Skeletal muscle satellite cell (primary cell): ENCODE results near the gene PHOSPHO1.

ENCODE experiments used
- H3K27me3 ChIP-seq: 2 replicates; pipeline ENCODE4 v1.7.0; 2013; ENCODE audit warnings: low read length; ENCODE audit not compliant: control insufficient read depth, insufficient read depth
- H3K36me3 ChIP-seq: 2 replicates; pipeline ENCODE4 v1.7.0; 2013; ENCODE audit warnings: mild to moderate bottlenecking, control low read depth, low read length; ENCODE audit not compliant: insufficient read depth
- H3K4me1 ChIP-seq: 2 replicates; pipeline ENCODE4 v1.7.0; 2013; ENCODE audit warnings: low read length; ENCODE audit not compliant: control insufficient read depth, insufficient read depth
- H3K4me2 ChIP-seq: 2 replicates; pipeline ENCODE4 v1.7.0; 2013; ENCODE audit warnings: mild to moderate bottlenecking, low read length
- H3K4me3 ChIP-seq: 2 replicates; pipeline ENCODE4 v1.7.0; 2013; ENCODE audit warnings: low read length
- H3K9ac ChIP-seq: 2 replicates; pipeline ENCODE4 v1.7.0; 2013; ENCODE audit warnings: mild to moderate bottlenecking, low read depth, low read length, moderate library complexity
- H3K9me3 ChIP-seq: replicated peaks from 2 replicates; pipeline ENCODE4 v1.7.0; 2013; ENCODE audit warnings: mild to moderate bottlenecking, control low read depth, low read length

Gene PHOSPHO1

DNA sequence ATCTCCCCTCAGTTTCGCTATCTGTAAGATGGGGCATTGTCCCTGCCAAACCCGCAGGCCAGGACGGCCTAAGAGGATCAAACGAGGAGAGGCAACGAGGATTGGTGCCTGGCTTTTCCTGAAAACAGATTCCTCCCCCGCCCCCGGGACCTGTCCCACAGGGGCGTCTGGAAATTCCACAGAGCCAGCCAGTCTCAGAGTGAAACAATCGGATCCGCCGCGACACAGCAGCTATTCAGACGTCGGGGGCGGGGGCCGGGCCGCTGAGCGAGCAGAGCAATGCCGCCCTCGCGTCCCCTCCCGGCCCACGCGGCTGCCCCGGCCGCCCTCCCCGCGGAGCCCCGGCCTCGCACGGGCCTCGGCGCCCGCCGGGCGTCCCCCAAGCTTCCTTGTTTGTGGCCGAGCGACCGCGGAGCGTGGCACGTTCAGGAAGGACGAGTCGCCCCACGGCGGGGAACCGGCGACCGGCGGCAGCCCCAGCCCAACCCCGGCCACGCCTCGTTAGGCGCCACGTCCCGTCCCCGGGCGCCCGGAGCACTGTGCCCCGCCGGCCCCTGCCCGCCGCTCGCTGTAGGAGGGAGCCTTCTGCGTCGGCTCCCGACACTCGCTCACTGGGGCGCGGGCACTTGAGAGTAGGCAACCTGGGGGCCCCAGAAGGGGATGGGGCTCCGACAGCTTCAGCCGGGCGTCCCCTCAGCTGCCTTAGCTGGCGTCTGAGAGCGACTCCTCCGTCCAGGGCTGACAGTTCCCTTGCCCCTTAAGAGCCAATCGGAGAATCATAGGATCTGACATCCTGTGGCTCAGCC lies 29.6 kb upstream of the PHOSPHO1 start:
- Histone ChIP-seq H3K9me3 (no peaks in the 10 kb centered on the region), H3K4me2 (peak overlapping the region; percentile 84), H3K27me3 (peaks cover 4% of the 10 kb centered on the region), H3K4me1 (peaks cover 16% of the 10 kb centered on the region), H3K4me3 (peak overlapping the region; percentile 68), H3K36me3 (no peaks in the 10 kb centered on the region), H3K9ac (peak overlapping the region; percentile 86)

DNA sequence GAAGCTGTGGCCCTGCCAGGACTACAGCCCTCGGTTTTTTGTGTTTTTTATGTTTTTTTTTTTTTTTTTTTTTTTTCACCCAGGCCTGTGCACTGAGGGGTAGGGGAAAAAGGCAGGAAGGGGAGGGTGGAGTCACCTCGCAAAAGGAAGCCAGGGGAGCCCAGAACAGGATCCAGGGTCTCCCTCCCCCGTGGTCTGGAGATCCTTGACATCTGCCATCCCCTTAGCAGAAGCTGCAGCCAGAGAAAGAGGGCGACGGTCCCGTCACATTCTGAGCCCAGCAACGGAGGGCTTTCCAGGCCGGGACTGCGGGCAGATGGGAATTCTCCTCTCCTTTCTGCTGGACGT lies 29.1 kb upstream of the PHOSPHO1 start:
- Histone ChIP-seq H3K9ac (peak overlapping the region; percentile 86), H3K4me2 (peak overlapping the region; percentile 84), H3K4me1 (peaks cover 16% of the 10 kb centered on the region), H3K4me3 (peak overlapping the region; percentile 68), H3K36me3 (no peaks in the 10 kb centered on the region), H3K9me3 (no peaks in the 10 kb centered on the region), H3K27me3 (peaks cover 7% of the 10 kb centered on the region)

DNA sequence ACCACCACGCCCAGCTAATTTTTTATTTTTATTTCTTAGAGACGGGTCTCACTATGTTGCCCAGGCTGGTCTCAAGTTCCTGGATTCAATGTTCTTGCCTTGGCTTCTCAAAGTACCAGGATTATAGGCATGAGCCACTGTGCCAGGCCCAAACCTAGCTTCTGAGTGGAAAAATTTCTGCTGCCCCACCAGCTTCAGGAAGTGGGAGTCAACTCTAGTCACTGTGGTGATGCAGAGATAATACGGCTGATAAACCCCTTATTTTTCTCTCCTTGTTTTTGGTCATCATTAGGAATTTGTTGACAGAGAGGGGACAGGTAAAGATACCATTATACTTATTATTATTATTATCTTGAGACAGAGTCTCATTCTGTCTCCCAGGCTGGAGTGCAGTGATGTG lies 27.8 kb upstream of the PHOSPHO1 start:
- Histone ChIP-seq H3K9me3 (no peaks in the 10 kb centered on the region), H3K27me3 (peaks cover 7% of the 10 kb centered on the region), H3K4me2 (no peak overlapping the region), H3K4me1 (peaks cover 16% of the 10 kb centered on the region), H3K4me3 (no peak overlapping the region), H3K9ac (no peak overlapping the region), H3K36me3 (no peaks in the 10 kb centered on the region)

DNA sequence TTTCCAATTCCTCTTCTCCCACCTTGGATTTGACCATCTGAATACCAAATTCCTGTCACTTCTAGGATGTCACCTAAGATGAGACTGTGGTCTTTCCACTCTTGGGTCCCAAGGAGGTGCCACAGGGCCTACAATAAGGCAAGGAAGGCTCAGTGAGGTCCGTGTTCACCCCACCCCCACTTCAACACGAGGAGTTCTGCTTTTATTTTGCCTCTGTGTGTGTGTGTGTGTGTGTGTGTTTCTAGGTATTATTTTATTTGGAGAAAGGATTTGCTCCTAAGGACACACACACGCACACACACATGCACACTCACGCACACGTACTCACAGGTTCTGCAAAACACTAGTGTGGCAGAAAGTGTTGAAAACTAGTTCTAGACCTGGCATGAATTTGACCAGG lies 24.5 kb upstream of the PHOSPHO1 start:
- H3K27me3 ChIP-seq, result peaks cover 8% of the 10 kb centered on the region
- peaks cover 6% of the 10 kb centered on the region for H3K4me1 ChIP-seq
- no peaks in the 10 kb centered on the region for H3K9me3 ChIP-seq
- no peak overlapping the region for H3K9ac ChIP-seq
- H3K36me3 ChIP-seq, result no peaks in the 10 kb centered on the region
- no peak overlapping the region for H3K4me3 ChIP-seq
- no peak overlapping the region for H3K4me2 ChIP-seq

DNA sequence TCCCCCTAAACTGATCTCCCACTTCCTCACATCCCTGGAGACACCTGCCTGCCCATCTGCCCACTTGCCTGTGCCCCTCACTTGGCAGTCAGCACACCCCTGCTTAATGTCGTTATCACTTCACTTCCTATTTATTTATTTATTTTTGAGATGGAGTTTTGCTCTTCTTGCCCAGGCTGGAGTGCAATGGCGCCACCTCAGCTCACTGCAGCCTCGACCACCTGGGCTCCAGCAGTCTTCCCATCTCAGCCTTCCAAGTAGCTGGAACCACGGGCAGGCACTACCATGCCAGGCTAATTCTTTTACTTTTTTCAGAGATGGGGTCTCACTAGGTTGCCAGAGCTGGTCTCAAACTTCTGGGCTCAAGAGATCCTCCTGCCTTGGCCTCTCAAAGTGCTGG lies 23.5 kb upstream of the PHOSPHO1 start:
- Histone ChIP-seq H3K27me3 (peaks cover 14% of the 10 kb centered on the region), H3K4me1 (peaks cover 6% of the 10 kb centered on the region), H3K9ac (no peak overlapping the region), H3K4me2 (no peak overlapping the region), H3K9me3 (no peaks in the 10 kb centered on the region), H3K4me3 (no peak overlapping the region), H3K36me3 (no peaks in the 10 kb centered on the region)

DNA sequence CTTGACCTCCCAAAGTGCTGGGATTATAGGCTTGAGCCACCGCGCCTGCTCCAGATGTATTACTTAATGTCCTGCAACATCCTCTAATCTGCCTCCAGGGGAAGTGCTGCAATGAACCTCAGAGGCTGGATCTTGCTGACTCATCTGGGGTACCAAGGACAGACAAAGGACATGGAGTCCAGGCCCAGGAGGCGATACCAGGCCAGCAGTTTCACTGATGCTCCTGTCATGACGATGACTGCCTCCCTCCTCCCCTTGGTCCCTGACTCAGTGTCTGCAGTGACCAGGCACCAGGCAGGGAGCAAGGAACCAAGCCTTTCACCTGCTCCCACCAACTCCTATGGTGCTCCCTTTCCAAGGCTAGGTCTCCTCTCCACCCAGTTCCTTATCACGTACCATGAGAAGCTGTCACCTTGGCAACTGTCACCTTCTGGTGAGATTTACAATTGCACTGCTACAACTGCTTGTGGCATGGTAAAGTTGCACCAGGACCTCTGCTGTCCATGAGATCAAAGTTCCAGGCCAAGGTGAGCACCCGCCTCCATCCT lies 21.6 kb upstream of the PHOSPHO1 start:
- Histone ChIP-seq H3K4me1 (peaks cover 6% of the 10 kb centered on the region), H3K9ac (no peak overlapping the region), H3K9me3 (no peaks in the 10 kb centered on the region)

DNA sequence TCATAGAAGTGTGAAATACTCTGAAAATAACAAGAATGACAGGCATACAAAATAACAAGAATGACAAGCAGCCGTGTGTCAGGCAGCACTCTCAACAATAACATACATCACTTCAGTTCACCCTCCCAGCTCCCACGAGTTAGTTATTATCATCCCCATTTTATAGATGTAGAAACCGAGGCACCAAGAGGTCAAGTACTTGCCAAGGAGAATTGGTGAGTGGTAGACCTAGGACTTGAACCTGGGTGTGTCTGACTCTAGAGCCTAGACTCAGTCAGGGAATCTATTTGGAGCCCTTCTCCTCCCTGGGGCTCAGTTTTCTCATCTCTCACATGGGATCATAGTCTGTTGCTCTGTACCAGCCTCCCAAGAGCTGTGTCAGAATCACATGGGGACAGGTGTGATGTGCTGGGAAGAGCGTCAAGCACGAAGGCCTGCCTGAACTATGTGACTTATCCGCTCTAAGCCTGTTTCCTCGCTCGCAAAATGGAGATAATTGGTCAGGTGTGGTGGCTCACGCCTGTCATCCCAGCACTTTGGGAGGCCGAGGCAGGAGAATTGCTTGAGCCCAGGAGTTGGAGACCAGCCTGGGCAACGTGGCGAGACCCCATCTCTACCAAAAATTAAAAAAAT lies 19.4 kb upstream of the PHOSPHO1 start:
- Histone ChIP-seq H3K4me2 (no peak overlapping the region), H3K4me3 (no peak overlapping the region), H3K36me3 (no peaks in the 10 kb centered on the region), H3K9me3 (no peaks in the 10 kb centered on the region), H3K4me1 (peaks cover 6% of the 10 kb centered on the region), H3K27me3 (peaks cover 9% of the 10 kb centered on the region), H3K9ac (no peak overlapping the region)

More for the DNA sequence above, 21.6 kb upstream of the PHOSPHO1 start:
- Histone ChIP-seq H3K4me2 (no peak overlapping the region), H3K27me3 (peaks cover 11% of the 10 kb centered on the region), H3K36me3 (no peaks in the 10 kb centered on the region), H3K4me3 (no peak overlapping the region)

DNA sequence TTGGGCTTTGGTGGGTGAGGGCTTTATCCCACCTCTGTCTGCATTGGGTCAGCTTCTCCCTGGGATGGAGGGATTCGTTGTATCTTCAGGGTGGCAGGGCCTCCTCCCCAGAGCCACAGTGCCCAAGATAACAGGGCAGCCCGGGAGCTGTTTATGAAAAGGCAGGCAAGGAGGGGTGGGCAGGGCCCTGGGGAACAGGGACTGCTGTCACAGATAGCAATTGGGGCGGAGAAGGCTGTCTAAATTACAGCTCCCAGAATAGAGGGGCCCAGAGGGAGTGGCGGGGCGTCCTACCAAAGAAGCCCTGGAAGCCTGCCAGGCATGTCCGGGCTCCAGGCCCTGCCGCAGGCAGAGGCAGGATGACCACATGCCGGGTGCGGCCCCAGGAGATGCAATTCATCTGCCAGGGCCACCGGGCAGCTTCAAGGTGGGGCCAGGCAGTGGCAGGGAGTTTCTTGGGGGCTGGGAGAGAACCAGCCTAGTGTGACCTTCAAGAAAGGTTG lies 18.8 kb upstream of the PHOSPHO1 start:
- Histone ChIP-seq H3K4me1 (peaks cover 6% of the 10 kb centered on the region), H3K9ac (no peak overlapping the region), H3K4me3 (no peak overlapping the region), H3K27me3 (peaks cover 12% of the 10 kb centered on the region), H3K4me2 (no peak overlapping the region), H3K36me3 (no peaks in the 10 kb centered on the region), H3K9me3 (no peaks in the 10 kb centered on the region)

DNA sequence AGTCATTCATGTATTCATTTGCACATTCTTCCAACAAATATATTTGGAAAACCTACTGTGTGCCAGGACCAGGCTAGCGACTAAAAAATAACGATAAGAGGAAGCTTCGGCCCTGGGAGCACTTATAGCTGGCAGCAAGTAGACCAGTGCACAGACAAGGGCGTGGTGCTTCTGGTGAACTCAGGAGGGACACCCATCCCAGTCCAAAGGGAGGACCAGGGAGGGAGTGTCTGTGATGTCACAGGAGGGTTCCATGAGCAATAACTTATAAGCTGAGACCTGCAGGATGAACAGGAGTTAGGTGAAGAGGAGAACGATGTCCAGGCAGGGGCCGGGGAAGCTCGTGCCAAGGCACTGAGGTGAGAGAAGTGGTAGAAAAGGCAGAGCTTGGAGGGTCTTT lies 17.4 kb upstream of the PHOSPHO1 start:
- no peaks in the 10 kb centered on the region for H3K9me3 ChIP-seq
- H3K27me3 ChIP-seq, result peaks cover 12% of the 10 kb centered on the region
- H3K9ac ChIP-seq, result no peak overlapping the region
- peaks cover 6% of the 10 kb centered on the region for H3K4me1 ChIP-seq
- no peaks in the 10 kb centered on the region for H3K36me3 ChIP-seq
- H3K4me3 ChIP-seq, result no peak overlapping the region
- no peak overlapping the region for H3K4me2 ChIP-seq

DNA sequence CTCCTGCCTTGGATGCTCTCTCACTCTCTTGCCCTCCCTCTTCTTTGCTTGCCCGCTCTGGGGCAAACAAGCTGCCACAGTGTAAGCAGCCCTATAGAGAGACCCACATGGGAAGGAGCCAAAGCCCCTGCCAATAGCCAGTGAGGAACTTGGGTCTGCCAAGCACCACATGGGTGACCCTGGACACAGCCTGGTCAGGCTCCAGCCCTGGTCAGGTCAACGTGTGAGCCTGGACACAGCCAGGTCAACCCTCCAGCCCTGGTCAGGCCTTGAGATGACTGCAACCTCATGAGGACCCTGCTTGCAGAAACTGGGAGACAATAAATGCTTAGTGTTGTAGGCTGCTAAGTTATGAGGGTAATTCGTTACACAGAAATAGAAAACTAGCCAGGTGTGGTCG lies 14.3 kb upstream of the PHOSPHO1 start:
- H3K4me1 ChIP-seq, result peaks cover 6% of the 10 kb centered on the region
- H3K4me2 ChIP-seq, result no peak overlapping the region
- H3K9ac ChIP-seq, result no peak overlapping the region
- no peaks in the 10 kb centered on the region for H3K9me3 ChIP-seq
- no peak overlapping the region for H3K4me3 ChIP-seq
- no peaks in the 10 kb centered on the region for H3K36me3 ChIP-seq
- H3K27me3 ChIP-seq, result peaks cover 19% of the 10 kb centered on the region

DNA sequence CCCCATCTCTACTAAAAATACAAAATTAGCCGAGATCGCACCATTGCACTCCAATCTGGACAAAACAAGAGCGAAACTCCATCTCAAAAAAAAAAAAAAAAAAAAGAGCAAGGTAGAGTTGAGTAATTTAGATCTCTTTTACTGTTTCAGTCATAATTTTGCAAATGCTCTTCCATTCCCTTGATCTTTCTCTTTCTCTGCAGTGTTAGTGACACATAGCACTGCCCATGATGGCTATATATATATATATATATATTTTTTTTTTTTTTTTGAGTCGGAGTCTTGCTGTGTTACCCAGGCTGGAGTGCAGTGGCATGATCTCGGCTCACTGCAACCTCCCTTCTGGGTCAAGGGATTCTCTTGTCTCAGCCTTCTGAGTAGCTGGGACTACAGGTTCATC lies 12.2 kb upstream of the PHOSPHO1 start:
- Histone ChIP-seq H3K36me3 (no peaks in the 10 kb centered on the region), H3K4me3 (no peak overlapping the region), H3K9me3 (no peaks in the 10 kb centered on the region), H3K9ac (no peak overlapping the region), H3K27me3 (peaks cover 26% of the 10 kb centered on the region), H3K4me2 (no peak overlapping the region), H3K4me1 (no peaks in the 10 kb centered on the region)
